CD4-positive, alpha-beta T cell treated with Interleukin-6 at 100 ng/mL for 8 hours (primary cell): ENCODE results near the gene CIAO3.
"Not testable (repeated sequence)": the region's sequence is repeated elsewhere in the genome, so short reads cannot be mapped to it uniquely, and the experiment has no call there.

Experiments used
- DNase-seq: peaks from one replicate; pipeline ENCODE4 v3.0.0-alpha.2; 2020; ENCODE audit warnings: mixed read lengths, low spot score

Gene CIAO3

DNA sequence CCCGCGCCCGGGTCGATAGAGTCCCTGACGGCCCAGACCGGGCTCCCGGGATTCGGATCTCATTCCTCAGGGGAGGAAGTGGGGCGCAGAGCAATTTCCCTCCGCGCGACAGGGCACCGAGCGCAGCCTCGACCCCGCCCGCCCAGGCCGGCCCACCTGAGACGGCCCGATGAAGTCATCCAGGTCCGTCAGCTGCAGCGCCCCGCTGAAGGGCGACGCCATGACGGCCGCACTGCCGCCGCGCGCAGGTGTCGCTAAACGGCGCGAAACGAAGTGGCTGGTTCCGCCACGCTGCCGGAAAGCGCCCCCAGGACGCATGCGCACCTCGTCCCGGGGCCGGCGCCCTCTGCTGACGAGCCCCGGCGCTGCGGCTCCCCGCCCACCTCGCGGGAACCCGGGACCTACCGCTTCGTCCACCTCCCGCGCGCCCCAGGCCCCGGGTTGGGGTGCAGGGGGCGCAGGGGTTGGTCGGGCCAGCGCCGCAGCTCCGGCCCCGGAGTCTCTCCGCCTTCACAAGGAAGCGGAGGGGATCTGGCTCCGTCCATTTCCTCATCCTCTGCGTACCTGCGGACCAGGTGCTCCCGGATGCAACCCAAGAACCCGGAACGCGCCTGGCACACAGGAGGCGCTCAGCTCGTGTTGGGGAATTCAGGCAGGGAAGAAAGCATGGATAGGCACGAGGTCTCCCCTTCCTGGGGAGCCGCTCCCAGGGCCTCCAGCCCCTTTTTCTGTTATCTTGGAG lies at the start of gene CIAO3:
Gene CIAO3, minus strand, starts transcription at position 234 of the 742 bp plus-strand sequence. Its CDS starts 12 bp downstream, at position 222.
- peak; percentile 83 for DNase-seq

DNA sequence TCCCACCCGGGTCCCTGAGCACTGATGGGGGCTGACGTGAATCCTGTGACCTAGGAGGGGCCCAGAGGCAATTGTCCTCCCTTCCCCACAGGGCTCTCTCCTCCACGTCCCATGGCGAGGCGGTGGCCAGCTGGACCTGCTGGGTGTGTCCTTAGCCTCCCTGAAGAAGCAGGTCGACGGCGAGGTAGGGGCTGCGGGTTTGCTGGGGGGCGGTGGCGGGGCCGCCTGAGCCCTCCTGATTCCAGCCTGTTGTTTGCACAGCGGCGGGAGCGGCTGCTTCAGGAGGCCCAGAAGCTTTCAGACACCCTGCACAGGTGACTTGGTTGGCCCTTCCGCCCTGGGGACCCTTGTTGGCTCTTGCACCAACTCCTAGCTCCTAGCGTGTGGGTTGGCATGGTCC lies 49.3 kb upstream of the CIAO3 start:
- DNase-seq = no peak

DNA sequence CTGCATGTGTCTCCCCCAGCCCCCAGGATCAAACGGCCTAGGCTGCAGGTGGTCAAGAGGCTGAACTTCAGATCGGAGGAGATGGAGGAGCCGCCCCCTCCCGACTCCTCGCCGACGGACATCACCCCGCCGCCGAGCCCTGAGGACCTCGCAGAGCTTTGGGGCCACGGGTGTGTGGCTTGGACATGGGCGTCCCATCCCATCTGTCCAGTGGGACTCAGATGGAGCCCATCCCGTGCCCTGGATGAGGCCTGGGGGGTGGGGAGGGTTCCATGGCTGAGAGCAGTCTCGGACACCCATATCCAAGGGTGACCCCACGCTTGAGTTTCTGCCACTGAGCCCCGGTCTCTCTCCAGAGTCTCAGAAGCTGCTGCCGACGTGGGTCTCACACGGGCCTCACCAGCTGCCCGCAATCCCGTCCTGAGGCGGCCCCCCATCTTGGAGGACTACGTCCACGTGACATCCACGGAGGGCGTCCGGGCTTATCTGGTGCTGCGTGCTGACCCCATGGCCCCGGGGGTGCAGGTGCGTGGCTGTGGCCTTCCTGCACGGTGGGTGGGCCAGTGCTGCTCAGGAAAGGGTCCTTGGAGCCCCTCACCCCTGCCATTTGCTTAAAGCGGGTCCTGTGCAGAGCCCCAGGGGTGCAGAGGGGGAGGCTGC lies 48.5 kb upstream of the CIAO3 start:
- no peak for DNase-seq

DNA sequence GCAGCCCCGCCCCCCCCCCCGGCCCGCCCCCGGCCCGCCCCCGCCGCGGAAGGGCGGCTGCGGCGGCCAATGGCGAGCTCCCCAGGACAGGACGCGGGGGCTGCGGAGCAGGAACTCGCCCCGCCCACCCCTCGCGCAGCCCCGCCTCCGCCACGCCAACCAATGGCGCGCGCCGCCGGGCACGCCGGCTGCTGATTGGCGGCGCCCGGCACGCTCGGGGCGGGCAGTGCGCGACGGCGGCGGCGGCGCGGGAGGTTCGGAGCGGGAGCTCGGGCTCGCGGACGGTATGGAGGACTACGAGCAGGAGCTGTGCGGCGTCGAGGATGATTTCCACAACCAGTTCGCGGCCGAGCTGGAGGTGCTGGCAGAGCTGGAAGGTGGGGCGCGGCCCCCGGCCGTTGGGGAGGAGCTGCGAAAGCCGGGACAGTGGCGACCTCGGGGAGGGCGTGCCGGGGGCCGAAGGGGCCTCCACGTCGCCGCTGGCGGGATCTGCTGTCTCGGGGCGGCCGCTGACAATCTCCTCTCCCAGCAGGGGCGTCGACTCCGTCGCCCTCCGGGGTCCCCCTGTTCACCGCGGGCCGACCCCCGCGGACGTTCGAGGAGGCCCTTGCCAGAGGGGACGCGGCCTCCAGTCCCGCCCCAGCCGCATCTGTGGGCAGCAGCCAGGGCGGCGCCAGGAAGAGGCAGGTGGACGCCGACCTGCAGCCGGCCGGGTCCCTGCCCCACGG lies 47.8 kb upstream of the CIAO3 start, which contains the start of gene CHTF18:
Gene CHTF18, plus strand, starts transcription at position 222 of the 728 bp plus-strand sequence. Its CDS starts 65 bp downstream, at position 287.
- peak; percentile 94 for DNase-seq

DNA sequence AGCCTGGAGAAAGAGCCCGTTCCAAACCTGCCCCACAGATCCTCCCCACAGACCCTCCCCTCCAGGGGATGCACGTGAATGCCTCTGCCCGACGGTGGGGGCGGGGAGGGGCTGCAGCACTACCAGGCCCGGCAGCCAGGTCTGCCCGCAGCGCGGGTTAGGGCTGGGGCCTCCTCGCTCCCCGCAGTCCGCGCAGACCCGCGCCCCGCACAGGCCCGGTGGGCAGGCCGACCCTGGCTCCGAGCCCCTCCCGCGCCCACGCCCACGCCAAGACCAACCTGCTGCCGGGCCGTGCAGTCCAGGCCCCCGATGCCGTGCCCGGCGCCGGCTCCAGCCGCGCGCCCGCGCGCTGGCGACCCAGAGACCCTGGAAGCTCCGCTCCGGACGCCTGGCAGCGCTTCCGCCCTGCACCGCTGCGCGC lies 47.2 kb upstream of the CIAO3 start, which contains the start of gene RPUSD1:
Gene RPUSD1, minus strand, starts transcription at position 404 of the 421 bp plus-strand sequence. CDS start 644 bp downstream, outside the sequence.
- no peak for DNase-seq

DNA sequence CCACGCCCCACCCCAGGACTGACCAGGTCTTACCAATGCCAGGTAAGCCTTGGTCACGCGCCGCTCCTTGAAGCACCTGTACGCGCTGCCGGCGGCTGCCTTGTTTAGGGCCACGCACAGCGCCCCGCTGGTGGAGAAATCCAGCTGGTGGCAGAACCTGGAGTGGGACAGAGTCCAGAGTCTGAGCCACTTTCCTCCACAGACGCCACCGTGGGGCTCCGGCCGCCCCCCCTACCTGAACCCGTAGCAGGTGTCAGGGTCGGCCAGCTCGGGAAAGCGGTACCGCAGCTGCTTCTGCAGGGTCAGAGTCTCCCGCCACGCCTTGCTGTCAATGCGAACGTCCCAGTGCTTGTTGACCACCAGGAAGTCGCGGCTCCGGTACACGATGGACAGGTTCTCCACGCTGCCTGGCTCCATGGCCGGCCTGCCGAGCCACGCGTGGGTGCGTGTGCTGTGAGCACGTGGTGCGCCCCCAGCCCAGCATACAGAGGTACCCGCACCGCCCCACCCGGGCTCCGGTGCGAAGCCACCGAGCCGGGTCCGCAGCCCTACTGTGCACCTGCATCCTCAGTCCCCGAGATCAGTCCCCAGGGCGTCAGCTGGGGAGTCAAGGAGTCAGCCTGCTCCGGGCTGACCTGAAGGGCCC lies 46.6 kb upstream of the CIAO3 start:
- no peak for DNase-seq

DNA sequence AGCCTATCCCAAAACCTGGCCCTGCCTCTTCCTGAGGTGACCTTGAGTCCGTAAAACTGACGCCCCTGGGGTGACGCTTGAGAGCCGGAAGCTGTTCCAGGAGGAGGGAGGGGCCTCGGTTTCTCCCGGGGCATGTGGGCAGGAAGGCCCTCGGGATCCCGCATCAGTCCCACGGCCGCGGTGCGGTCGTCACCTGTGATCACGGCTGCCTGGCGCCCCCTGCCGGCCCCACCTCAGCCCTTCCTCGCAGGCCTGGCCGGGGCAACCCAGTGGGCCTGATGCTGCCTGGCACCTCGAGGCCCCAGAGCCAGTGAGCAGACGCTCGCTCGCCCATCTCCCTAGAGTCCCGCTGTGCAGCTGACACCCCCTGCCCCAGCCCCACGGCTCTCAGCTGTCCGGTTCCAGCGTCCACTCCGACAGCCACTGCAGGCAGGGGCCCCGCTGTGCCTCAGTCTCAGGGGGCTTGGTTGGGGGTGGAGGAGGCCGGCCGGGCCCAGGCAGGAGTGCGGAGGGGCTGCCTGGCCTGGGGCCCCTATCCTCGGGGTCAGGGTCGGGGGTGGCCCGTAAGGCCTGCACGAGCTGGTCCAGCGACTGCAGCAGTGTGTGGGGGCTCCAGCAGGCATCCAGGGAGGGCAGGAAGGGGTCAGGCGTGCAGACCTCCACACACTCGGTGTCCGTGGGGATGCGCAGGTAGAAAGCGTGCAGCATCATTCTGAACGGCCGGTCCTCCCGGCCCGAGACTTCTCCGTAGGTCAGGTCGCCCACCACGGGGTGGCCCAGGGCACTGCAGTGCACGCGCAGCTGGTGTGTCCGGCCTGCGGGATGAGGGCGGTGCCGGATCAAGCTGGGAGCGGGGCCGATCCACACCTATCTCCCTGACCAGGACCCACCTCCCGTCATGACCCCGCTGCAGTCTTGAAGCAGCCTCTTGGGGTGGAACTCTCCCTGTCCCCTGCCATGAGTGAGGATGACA lies 45.1 kb upstream of the CIAO3 start:
- peak; percentile 63 for DNase-seq

DNA sequence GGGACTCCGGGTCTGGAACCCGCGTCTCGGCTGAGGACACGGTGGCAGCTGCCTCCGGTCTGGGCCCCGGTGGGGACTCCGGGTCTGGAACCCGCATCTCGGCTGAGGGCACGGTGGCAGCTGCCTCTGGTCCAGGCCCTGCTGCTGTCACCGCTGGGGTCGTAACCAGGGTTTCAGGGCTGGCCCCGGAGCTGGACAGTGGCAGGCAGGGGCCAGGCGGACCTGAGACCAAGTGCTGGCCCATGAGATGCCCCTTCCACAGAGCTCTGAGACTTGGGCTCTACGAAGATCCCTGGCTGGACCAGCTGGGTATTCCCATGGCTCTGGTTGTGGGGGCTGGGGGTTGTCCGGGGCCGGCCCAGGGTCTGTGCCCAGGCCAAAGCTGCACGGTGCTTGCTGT lies 43.6 kb upstream of the CIAO3 start:
- DNase-seq = no peak

DNA sequence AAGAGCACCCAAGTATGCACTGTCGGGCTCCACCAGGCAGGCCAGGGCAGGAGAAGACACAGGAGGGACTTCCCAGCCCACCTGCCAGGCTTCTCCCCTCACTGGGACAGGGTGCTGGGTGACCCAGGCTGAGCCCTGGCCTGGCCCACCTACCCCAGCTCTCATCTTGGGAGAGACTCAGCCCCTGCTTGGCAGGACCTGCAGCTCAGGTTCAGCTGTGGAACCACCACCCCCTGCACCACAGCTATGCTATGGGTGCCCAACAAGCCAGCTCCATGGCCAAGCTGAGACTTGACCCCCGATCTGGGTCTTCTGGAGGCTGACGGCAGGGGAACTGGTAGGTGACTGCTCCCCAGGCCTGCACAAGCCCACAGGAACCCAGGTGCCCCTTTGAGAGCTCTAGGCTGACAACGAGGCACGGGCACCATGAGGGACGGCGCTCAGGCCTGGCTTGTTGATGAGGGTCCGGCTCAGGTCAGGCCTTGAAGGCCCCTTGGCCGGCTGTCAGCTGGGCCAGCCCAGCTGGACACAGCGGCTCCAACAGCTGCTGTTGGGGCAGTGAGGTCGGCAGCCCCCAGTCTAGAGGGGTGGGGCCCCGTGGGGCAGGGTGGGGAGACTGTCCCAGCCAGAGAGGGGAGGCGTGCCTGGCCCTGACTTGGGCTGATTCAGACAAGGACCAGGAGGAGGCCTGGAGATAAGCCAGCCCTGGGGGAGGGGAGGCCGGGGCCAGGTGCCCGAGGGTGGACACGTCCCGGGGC lies 42.8 kb upstream of the CIAO3 start:
- no peak for DNase-seq

DNA sequence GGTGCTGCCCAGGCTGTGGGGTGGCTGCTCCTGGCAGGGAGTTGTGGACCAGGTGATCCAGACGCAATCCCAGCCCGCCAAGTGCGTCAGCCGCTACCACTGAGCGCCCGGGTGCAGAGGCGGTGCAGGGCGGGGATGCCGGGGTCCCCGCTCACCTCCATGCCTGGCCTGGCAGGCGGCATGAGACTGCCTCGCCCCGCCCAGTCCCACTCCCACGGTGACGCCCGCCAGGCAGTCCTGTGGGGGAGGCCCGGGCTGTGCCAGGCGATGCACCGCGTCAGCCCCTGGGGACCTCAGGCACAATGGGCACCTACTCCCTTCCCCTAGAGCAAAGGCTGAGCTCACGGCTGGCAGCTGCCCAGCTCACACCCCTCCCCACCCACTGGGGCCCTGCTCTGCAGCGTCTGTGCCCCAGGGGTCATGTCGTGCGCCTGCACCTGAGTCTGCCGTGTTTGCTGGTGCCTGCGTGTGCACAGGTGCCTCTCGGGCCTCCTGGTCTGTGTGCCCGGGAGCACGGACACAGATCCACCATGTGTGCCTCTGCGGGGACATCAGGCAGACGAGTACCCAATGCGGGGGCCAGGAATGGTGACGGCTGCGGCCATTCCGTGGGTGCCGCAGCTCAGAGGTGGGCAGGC lies 42.1 kb upstream of the CIAO3 start:
- no peak for DNase-seq

DNA sequence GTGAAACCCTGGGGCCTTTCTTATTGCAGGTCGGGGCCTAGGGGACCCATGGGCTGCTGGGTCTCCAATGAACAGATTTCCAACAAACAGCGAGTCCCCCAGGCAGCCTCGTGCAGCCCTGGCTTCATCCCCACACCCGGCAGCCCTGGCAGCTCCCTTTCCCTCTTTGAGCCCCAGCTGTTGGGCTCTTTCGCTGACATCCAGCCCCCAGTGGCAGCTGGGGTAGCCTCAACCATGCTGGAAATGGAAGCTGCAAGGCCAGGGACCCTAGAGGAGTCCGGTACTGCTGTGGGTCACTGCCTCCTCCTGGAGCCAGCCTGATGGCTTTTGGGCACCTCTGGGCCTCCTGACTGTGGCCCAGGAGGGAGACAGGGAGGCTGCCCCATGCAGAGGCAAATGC lies 41.5 kb upstream of the CIAO3 start:
- DNase-seq = no peak

DNA sequence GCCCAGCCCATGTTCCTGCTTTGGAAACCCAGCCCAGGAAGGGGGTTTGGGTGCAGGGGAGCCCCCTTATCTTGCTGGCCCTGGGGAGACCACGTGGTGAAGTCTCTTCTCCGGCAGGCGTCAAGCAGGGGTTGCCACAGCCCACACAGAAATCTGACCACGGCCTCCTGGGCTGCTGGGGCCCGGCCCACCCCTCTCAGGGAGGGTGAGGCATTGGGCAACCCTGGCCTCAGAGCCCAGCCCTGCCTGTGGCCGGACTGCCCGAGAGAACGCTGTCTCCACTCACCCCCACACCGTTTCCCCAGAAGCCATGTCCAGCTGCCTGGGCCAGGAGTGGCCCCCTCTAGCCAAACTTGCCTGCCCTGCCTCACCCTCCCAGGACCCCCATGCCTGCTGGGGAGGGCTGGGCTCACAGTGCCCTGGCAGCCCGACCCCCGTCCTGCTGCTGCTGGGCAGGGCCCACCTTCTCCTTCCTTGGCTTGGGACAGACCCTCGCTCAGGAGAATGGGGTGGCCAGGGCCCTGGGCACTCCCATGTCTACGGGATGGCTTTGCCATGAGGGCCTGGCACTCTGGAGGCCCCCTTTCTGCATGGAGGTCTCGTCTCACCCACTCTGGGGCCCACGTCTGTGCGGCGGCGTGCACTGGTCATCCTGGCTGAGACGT lies 40.7 kb upstream of the CIAO3 start:
- no peak for DNase-seq

DNA sequence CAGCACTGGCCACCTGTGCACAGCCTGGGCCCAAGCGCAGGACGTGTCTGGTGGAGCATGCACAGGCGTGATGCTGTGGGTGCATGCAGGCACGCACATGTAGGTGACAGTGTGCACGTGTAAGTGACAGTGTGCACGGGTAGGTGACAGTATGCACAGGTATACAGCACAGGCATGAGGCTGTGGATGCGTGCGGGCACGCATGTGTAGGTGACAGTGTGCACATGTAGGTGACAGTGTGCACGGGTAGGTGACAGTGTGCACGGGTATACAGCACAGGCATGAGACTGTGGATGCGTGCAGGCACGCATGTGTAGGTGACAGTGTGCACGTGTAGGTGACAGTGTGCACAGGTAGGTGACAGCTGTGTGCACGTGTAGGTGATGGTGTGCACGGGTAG lies 39.5 kb upstream of the CIAO3 start:
- DNase-seq = no peak

DNA sequence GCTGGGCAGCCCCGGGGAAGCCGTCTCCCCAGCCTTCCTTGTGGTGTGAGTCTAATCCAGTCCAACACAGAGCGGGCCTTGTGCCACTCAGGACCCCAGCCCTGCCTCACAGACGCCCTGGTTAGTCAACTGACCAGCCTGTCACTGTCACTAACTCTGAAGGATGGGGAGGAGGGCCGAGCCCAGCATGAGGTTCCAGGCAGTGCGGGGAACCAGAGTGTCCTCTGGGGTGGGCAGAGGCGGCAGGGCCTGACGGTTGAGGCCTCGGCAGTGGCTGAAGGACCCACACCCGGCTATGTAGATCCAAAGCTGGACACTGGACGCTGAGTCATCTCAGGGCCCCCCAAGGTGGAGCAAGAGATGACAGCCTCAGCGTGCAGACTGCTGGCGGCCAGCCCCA lies 38.8 kb upstream of the CIAO3 start:
- no peak for DNase-seq

DNA sequence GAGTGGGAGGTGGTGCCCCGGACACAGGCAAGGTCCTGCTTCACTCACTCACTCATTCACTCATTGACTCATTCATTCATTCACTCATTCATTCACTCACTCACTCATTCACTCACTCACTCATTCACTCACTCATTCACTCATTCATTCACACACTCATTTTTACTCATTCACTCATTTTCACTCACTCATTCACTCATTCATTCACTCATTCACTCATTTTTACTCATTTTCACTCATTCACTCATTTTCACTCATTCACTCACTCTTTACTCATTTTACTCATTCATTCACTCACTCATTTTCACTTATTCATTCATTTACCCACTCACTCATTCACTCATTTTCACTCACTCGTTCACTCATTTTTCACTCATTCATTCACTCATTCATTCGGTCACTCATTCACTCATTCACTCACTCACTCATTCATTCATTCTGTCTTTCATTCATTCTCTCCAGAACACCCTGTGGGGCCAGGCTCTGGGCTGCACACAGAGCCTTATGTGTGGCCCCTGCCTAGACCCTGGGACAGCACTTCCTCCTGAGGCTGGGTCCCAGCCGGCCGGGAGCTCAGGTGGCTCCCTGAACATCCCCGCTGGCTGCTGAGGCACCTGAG lies 38.2 kb upstream of the CIAO3 start:
- no peak for DNase-seq

DNA sequence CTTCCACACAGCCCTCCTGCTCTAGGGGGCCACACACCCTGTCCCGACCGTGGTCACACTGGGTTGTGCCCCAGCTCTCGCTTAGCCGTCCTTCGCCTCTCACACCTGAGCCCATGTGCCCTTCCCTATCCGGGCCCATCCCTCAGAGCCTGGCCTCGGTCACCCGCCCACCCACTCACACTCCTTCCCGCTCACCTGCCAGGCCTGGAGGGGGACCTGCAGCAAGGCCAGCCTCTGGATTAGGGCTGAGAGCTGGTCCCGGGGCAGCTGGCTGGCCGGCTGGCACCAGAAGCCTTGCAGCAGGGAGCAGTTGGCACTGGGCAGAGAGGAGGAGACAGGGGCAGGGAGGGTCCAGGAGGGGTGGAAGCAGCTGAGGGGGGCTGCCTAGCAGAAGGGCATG lies 37.6 kb upstream of the CIAO3 start:
- DNase-seq = no peak

DNA sequence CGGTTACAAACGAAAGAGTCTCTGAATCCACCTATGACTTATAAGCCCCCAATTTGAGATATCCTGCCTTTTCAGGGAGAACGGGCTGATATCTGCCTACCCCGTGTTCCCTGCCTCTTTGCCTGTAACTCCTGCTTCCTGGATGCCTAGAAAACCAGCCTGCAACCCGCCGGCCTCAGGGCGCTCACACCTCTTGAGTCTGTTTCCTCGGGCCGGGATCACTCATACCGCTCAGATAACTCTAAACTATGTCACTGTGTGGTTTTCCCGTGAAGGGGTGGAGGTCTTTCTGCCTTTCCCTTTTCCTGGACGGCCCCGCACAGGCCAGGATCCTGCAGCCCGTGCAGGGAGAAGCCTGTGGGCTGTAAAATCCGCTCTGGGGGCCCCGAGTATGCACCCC lies 37.0 kb upstream of the CIAO3 start:
- DNase-seq = no peak

DNA sequence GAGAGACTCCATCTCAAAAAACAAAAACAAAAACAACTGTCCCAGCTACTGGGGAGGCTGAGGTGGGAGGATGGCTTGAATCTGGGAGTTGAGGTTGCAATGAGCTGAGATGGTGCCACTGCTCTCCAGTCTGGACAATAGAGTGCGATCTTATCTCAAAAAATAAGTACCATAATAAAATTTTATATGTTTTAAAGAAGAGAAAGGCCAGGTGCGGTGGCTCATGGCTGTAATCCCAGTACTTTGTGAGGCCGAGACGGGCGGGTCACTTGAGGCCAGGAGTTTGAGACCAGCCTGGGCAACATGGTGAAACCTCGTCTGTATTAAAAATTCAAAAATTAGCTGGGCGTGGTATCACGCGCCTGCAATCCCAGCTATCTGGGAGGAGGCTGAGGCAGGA lies 36.0 kb upstream of the CIAO3 start:
- DNase-seq = no peak

DNA sequence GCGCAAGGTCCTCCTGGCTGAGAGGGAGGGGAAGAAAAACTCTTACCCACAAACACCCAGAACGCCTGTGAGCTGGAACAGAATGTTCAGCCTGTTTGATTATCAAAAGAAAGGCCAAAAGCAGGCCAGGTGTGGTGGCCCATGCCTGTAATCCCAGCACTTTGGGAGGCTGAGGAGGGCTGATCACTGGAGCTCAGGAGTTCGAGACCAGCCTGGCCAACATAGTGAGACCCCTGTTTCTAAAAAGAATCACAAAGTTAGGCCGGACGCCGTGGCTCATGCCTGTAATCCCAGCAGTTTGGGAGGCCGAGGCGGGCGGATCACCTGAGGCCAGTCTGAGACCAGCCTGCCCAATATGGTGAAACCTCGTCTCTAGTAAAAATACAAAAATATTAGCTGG lies 35.5 kb upstream of the CIAO3 start:
- DNase-seq = not testable (repeated sequence)
